ENCODE results near the gene PHOX2A.
"Not testable (repeated sequence)": the region's sequence is repeated elsewhere in the genome, so short reads cannot be mapped to it uniquely, and the experiment has no call there.

The PHOX2A gene

GRCh38 chr11:72244060-72244360 lies at the start of gene PHOX2A:
PHOX2A (minus strand) TSS chr11:72244176; CDS start chr11:72244004, 172 bp downstream.
- DNase-seq, result no peak

DNA sequence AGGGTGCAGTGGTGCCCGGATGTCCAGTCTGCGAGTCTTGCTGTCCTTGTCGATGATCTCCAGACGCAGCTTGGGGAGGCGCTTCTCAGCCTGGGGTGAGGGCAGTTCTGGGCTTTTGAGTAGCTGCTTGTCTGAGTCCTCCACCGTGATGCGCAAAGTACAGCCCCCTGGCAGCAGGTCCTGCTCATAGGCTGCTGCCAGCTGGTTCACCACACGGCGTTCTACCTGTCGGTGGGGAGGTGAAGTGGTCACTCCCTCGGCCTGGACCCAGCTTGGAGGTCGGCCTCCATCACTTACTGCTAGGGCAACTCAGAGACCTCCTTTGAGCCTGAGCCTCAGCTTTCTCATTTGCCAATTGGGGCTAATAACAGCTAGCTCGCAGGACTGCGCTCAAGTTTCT lies 49.4 kb upstream of the PHOX2A start:
- no peak for DNase-seq

DNA sequence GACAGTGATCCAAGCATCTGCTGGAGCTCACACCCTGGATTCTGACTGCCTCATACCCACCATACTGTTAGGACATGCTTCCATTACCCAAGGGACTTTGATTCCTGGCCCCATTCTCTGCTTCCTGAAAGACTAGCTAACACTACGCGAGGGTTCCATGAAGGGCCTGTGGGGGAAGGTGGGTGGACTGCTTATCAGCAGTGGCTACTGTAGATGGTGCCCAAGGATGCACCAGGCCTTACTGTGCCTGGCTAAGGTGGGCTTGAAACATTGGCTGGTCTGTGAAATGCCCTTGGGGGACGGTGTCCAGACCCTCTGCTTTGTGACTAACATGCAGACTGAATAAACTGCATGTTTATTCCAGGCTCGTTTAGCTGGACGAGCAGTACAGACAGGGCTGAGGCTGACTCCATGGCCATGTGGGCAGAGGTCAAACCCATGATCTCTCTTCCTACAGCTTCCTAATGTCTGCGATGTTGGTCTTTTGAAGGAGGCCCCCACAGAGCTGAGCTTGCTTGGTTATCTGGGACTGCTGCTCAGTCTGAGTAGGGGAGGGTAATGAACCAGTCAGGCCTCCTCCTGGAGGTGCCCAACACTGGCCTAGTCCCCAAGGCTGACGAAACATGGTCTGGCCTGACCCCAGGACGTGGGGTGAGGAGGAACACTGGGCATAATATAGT lies 48.3 kb upstream of the PHOX2A start:
- peak in 1 of 2 donors; percentile 28 for DNase-seq

GRCh38 chr11:72290741-72291140 lies 46.8 kb upstream of the PHOX2A start:
- peak; percentile 47 to 84 for DNase-seq

DNA sequence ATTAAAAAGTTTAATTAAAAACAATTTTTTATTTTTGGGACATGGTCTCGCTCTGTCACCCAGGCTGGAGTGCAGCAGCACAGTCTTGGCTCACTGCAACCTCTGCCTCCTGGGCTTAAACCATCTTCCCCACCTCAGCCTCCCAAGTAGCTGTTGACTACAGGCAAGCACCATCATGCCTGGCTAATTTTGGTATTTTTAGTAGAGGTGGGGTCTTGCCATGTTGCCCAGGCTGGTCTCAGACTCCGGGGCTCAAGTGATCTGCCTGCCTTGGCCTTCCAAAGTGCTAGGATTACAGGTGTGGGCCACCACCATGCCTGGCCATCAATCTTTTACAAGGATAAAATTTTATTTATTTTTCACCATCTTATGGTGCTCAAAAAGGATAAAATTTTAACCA lies 43.3 kb upstream of the PHOX2A start:
- no peak for DNase-seq

DNA sequence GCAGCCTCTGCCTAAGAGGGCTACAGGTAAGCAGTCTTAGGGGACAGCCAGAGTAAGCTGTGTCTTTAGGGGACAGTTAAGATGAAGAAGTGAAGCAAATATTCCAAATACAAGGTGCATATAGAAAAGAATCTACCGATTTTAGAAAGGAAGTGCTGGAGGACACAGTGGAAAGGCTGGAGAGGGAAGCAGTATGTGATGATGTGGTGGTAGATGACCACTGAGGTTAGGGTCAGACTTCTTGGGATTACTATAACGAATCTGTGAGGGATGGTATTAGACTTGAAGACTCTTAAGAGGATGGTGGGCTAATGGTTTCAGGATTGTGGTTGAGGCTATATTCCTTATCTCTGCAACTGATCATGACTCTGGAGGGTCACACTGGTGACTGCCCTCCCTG lies 40.0 kb upstream of the PHOX2A start:
- no peak for DNase-seq

GRCh38 chr11:72280726-72281315 lies 36.8 kb upstream of the PHOX2A start:
- DNase-seq, result no peak

DNA sequence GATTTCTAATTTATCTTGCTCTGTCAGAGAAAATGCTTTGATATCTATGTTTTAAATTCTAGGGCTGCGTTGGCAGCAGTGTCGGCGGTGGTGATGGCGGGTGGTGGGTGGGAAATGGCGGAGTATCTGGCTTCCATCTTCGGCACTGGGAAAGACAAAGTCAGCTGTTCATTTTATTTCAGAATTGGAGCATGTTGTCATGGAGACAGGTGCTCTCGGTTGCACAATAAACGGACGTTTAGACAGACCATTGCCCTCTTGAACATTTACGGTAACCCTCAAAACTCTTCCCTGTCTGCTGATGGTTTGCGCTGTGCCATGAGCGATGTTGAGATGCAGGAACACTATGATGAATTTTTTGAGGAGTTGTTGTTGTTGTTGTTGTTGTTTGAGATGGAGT lies 36.1 kb upstream of the PHOX2A start:
- DNase-seq, result no peak

DNA sequence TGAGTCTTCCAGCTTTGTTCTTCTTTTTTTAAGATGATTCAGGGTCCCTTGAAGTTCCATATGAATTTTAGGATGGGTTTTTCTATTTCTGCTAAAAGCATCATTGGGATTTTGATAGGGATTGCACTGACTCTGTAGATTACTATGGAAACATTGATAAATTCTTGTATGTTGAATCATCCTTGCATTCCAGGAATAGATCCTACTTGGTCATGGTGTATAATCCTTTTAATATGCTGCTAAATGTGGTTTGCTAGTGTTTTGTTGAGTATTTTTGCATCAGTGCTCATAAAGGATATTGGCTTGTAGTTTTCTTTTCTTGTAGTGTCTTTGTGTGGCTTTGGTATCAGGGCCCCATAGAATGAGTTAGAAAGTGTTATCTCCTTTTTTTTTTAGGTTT lies 34.9 kb upstream of the PHOX2A start:
- DNase-seq, result no peak

DNA sequence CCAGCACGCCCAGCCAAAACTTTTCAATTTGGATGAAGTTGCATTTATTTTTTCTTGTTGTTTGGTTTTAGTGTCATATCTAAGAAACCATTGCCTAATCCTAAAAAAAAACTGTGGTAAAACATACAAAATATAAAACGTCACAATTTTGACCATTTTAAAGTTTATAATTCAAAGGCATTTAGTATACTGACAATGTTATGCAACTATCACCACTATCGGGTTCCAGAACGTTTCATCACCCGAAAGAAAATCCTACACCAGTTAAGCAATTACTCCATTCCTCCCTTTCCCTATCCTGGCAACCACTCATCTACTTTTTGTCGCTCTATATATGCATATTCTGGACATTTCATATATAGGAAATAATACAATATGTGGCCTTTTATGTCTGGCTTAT lies 30.5 kb upstream of the PHOX2A start:
- no peak for DNase-seq

DNA sequence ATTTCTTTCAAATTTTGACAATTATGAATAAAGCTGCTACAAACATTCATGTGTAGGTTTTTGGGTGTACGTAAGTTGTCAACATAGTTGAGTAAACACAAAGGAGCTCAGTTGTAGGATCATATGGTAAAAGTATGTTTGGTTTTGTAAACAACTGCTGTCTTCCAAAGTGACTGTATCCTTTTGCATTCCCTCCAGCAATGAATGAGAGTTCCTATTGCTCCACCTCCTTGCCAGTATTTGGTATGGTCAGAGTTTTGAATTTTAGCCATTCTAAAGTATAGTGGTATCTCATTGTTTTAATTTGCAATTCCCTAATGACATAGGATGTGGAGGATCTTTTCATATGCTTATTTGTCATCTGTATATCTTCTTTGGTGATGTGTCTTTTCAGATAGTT lies 28.0 kb upstream of the PHOX2A start:
- DNase-seq, result no peak

DNA sequence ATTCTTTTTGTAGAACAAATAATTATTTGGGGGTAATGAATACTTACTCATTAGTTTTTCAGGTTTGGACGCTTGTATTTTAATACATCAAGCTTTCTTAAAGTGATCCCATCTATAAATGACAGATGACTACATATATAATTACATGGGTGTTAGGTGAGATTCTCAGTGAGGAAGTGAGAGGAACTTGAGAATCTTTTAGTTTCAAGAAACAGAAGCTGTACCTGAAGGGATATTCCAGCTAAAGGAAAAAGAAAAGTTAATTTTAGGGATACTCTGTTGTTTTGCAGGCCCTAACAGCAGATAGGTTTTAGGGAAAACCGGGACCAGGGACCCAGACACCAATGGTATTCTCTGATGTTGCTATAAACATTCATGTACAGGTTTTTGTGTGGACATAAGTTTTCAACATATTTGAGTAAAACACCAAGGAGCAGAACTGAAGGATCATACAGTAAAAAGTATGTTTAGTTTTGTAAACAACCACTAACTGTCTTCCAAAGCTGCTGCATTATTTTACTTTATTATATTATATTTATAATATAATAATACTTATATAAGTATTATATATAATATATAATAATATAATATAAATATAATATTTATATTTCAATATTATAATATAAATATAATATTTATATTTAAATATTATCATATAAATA lies 24.1 kb upstream of the PHOX2A start:
- no peak for DNase-seq

GRCh38 chr11:72266960-72267359 lies 23.0 kb upstream of the PHOX2A start:
- DNase-seq, result not testable (repeated sequence)

- no peak for DNase-seq
These were observed 22.0 kb upstream of the PHOX2A start for GRCh38 chr11:72265951-72266350.

DNA sequence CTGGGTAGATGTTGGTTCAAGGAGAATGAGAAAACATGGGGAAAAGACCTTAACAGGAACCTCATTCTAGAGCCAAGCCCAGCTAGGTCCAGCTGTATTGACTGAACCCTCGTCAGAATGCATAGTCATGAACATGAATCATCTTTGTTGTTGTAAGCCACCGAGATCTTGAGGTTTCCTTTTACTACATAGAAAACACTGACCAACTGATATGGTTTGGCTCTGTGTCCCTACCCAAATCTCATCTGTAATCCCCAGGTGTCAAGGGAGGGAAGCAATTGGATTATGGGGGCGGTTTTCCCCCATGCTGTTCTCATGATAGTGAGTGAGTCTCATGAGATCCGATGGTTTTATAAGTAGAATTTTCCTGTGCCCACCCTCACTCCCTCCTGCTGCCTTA lies 19.4 kb upstream of the PHOX2A start:
- DNase-seq, result peak; percentile 58 to 63

DNA sequence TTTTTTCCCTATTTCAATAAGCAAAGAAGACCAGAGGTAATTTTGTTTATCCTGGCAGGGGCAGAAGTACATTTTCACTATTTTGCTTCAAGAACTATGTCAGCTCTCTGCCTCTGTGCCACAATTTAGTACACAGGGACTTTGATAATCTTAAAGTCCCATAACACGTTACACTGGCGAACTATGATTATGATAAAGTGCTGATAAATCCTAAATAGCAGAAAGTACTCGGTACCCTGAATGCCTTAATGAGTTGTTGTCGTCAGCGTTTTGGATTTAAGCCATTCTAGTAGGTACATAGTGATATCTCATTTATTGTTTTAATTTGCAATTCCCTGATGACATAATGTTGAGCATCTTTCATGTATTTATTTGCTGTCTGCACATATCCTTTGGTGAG lies 16.6 kb upstream of the PHOX2A start:
- no peak for DNase-seq

DNA sequence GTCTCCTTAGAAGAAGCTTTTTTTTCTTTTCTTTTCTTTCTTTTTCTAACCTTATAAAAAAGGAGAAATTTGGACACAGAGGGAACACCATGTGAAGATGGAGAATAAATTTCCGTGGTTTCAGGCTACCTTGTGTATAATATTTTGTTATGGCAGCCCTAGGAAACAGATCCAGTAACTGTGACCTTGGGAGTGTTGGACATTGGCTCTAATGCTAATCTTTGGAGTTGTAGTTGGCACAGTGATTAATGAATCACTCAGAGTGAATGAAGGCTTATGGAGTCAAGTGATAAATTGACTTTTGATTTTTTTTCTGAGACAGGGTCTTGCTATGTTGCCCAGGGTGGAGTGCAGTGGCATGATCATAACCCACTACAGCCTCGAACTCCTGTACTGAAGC lies 15.5 kb upstream of the PHOX2A start:
- no peak for DNase-seq

GRCh38 chr11:72257570-72257969 lies 13.6 kb upstream of the PHOX2A start:
- DNase-seq, result no peak

DNA sequence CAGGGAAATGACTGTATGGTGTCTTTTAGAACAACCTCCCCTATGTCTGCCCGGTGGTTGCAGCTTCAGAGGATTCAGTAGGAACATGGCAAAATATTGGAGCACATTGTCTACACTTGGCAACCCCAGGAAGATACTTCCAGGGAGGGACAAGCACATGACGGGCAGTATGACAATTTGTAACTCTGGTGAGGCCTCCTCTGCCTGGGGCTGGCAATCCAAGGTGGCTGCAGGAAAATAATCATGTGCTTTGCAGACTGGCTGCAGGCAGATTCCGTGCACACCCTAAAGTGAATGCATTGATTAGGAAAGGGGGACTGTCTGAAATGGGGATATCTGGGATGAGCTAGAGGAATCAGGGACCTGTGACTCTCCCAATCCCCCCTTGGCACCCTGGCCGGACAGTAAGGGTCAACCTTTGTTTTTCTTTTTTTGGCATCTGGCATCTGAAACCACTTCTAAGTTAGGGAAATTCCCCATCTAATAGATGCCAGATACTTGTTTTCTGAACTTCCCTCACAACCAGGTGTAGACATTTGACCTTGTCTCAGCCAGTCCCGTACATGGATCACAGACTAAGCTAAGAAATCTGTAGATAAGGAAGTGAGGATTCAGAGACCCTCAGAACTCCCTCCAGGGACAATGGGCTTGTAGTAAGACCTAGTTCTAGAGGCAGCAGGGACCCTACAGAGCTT lies 10.5 kb upstream of the PHOX2A start:
- DNase-seq, result no peak

DNA sequence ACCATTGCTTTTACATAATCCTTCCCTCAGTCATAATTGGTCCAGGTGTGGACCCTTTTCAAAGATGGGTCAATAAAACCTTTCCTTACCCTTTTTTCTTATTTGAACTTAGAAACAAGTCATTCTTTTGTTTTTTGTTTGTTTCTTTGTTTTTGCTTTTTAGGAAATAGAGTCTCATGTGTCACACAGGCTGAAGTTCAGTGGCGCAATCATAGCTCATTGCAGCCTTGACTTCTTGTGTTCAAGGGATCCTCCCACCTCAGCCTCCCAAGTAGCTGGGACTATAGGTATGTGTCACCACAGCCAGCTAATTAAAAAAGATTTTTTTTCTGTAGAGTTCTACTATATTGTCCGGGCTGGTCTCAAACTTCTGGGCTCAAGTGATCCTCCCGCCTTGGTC lies 9.4 kb upstream of the PHOX2A start:
- no peak for DNase-seq

DNA sequence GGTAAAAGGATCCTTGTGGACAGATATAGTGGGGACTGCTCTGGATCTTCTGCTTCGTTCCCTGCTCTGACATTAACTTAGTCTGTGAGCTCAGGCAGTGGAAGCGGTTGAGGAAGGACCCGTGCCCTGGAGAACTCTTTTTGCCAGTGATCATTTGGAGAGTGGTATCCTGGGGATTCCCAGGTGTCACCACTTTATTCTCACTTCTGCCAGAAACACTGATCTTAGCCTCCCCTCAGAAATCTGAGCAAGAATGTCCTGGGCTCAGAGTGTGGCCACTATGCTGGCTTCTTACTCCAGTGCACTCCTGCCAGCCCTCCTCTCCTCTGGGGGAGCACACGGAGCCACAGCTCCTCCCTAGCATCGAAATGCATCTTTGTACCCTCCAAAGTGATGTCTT lies 7.6 kb upstream of the PHOX2A start:
- DNase-seq, result no peak

DNA sequence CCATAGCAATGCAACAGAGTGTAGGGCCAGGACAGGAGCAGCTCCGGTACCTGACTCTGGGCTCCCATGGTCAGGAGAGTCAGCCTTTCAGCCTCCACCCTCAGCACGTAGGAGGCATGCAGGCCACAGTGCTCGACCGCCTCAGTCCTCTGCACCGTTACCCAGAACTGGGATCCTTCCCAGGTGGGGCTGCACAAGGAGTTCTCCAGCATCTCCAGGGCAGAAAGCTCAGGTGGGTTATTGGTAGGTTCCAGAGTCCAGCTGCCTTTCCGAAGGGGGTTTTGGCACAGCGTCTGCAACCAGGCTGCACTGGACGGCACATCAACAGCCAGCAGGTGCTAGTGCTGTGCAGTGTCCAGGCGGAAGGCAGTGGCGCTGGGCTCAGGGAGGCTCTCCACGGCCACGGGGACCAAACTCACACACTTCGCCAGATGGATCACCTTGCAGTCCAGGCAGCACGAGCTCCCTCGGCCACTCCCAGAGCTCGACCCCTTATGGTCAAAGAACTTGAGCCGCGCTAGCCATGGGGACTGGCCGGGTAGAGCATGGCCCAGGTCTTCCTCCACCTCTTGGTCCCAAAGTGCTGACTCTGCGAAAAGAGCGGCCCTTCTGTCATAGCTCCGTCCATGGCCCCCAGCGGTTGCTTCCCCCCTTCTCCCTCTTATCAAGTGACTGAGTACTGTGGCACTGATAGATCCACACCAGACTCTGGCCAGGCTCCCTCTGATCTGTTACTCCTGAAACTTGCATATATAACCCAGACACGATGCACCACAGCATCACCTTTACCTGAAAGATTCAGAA lies 6.9 kb upstream of the PHOX2A start:
- DNase-seq, result no peak

- no peak for DNase-seq
These were observed 6.0 kb upstream of the PHOX2A start for GRCh38 chr11:72249961-72250360.

All from inflammatory macrophage treated with lipopolysaccharide for 1 hour (primary cell).